HepG2 (cell line): ENCODE results near the gene EEF1A2. TPM values are rescaled to one million over a fixed set of nuclear protein-coding genes. Genes with fewer than 3 reads are reported as not detected.

ENCODE experiments used
- ATAC-seq: fragments of 200-7000 bp; cut with Tn5 transposase; 3 replicates; pipeline ENCODE4 v1.9.1; 2020; ENCODE audit warnings: mild to moderate bottlenecking, moderate library complexity
- BruUV-seq: library from RNA; stranded (reverse); fragments of 400-500 nt; replicated peaks from 2 replicates; lab custom pipeline; 2021; lab: Mats Ljungman, UMichigan
- CTCF ChIA-PET: fragments of 300-600 bp; formaldehyde crosslinking; extraction: SDS; loops from one replicate; lab custom pipeline; 2021; ENCODE audit warnings: low total read pairs, inconsistent platforms, low intra/inter-chr PET ratio; lab: Yijun Ruan, JAX
- POLR2A ChIA-PET: fragments of 350-600 bp; sonication (Branson Sonifier 250); formaldehyde crosslinking; loops from one replicate; lab custom pipeline; 2020; ENCODE audit warnings: antibody characterized with exemption, inconsistent platforms; lab: Yijun Ruan, JAX
- DNase-seq: peaks from one replicate; pipeline ENCODE4 v3.0.0-alpha.2; 2015; ENCODE audit warnings: low spot score
- FAIRE-seq: peaks from 3 replicates; lab custom pipeline; 2011; peaks lifted over from hg19 to GRCh38; lab: Jason Lieb, UNC
- H2AFZ ChIP-seq: one replicate; pipeline ENCODE4 v1.6.1; 2011; ENCODE audit warnings: low read length, inconsistent platforms
- H3K27ac ChIP-seq: fragments of 300-600 bp; 3 replicates; pipeline ENCODE4 v1.8.0; 2011; ENCODE audit warnings: mixed run types, mild to moderate bottlenecking, mixed read lengths, low read length, inconsistent platforms; ENCODE audit not compliant: insufficient read depth; ENCODE audit errors: extremely low read length
- H3K27me3 ChIP-seq, 2 experiments: fragments of 200-600 bp in 1 of 2; 2 replicates in 1 of 2; 3 replicates in 1 of 2; pipeline versions ENCODE4 v1.6.0 to v1.8.0; 2011; ENCODE audit warnings: low read length in 2 of 2, mild to moderate bottlenecking in 2 of 2, moderate library complexity in 2 of 2, inconsistent platforms in 1 of 2; ENCODE audit not compliant: insufficient read depth in 2 of 2, control insufficient read depth in 1 of 2
- H3K36me3 ChIP-seq, 2 experiments: fragments of 200-600 bp in 1 of 2; replicated peaks in 1 of 2; 2 replicates in 1 of 2; 3 replicates in 1 of 2; pipeline versions ENCODE4 v1.5.1 to v1.8.0; 2011; ENCODE audit warnings: low read length in 2 of 2, inconsistent platforms in 1 of 2; ENCODE audit not compliant: insufficient read depth in 2 of 2, control insufficient read depth in 1 of 2
- H3K4me1 ChIP-seq: 2 replicates; pipeline ENCODE4 v1.5.1; 2012; ENCODE audit warnings: low read length, inconsistent platforms; ENCODE audit not compliant: insufficient read depth
- H3K4me2 ChIP-seq: 2 replicates; pipeline ENCODE4 v1.6.0; 2011; ENCODE audit warnings: low read depth, low read length, inconsistent platforms
- H3K4me3 ChIP-seq, 3 experiments: fragments of 200-600 bp in 1 of 3; sonication (generic), shearing (Covaris generic) in 1 of 3; replicated peaks in 1 of 3; 2 replicates each; pipeline ENCODE4 v1.5.1; 2011 to 2016; ENCODE audit warnings: low read length in 3 of 3, inconsistent platforms in 2 of 3, low read depth in 2 of 3, mild to moderate bottlenecking in 2 of 3, control low read depth in 1 of 3, mixed read lengths in 1 of 3; ENCODE audit not compliant: insufficient read depth in 1 of 3
- H3K79me2 ChIP-seq: one replicate; pipeline ENCODE4 v1.6.1; 2011; ENCODE audit warnings: low read length, inconsistent platforms; ENCODE audit not compliant: insufficient read depth
- H3K9ac ChIP-seq: 2 replicates; pipeline ENCODE4 v1.6.0; 2011; ENCODE audit warnings: mild to moderate bottlenecking, low read depth, low read length, inconsistent platforms; ENCODE audit not compliant: insufficient read depth
- H3K9me3 ChIP-seq: 2 replicates; pipeline ENCODE4 v1.5.1; 2012; ENCODE audit warnings: mild to moderate bottlenecking, low read length
- H4K20me1 ChIP-seq: 2 replicates; pipeline ENCODE4 v1.6.0; 2011; ENCODE audit warnings: inconsistent platforms, mild to moderate bottlenecking, low read length, moderate library complexity; ENCODE audit not compliant: insufficient read depth
- ZNF251 ChIP-seq: sonication (generic); formaldehyde crosslinking; IDR thresholded peaks from 2 replicates; pipeline ENCODE4 v1.9.0; 2021; ENCODE audit warnings: mild to moderate bottlenecking, missing genetic modification reagents
- WGBS: methylation state at CpG from one replicate; pipeline ENCODE4 v1.1.6; 2017; ENCODE audit warnings: low lambda C conversion rate; 5-methylcytosine and 5-hydroxymethylcytosine counted together
- in situ Hi-C: cut with HindIII; loops from 2 replicates; pipeline ENCODE4 v1.10.0; 2017; ENCODE audit warnings: low pct_unique_long_range_greater_than_20kb; ENCODE audit not compliant: extremely low pct_ligation_motif_present
- intact Hi-C: fragments of 100-400 bp; cut with micrococcal nuclease; formaldehyde crosslinking; loops from one replicate; pipeline ENCODE4 v1.10.0; 2022; ENCODE audit not compliant: unreplicated experiment
- polyA plus RNA-seq, 8 experiments: library from polyadenylated mRNA; depleted of rRNA in 3 of 8; stranded (reverse) in 7 of 8; unstranded in 1 of 8; fragments of >200 nt; fragmentation: Illumina TruSeq in 4 of 8; extraction: Trizol in 4 of 8; gene quantifications; 2 replicates each; pipeline versions ENCODE4 v1.2.1 to v1.2.3, GENCODE V29; 2011 to 2016; ENCODE audit warnings: low read depth in 4 of 8, missing spikeins in 1 of 8, mixed read lengths in 1 of 8; ENCODE audit not compliant: insufficient read depth in 1 of 8
- total RNA-seq, 5 experiments: library from RNA; depleted of rRNA; stranded (reverse); fragments of >200 nt; fragmentation: Illumina TruSeq; extraction: Trizol; gene quantifications; 2 replicates each; pipeline ENCODE4 v1.2.3, GENCODE V29; 2016; ENCODE audit warnings: low read depth in 1 of 5
- TF ChIP-seq, protein P1 (sequence below): sonication (generic); formaldehyde crosslinking; IDR thresholded peaks from 2 replicates; pipeline ENCODE4 v1.4.0; 2020; ENCODE audit warnings: missing genetic modification reagents
- TF ChIP-seq, protein P2 (sequence below): sonication (generic); formaldehyde crosslinking; IDR thresholded peaks from 2 replicates; pipeline ENCODE4 v1.5.0; 2020; ENCODE audit warnings: mild to moderate bottlenecking, missing genetic modification reagents, borderline replicate concordance

EEF1A2 gene
- total and polyA plus RNA-seq, 2 of the 13 experiments (the other 11 are each of a cell fraction or from before 2014, with no cell fraction given): 0.44 to 0.87 TPM

DNA sequence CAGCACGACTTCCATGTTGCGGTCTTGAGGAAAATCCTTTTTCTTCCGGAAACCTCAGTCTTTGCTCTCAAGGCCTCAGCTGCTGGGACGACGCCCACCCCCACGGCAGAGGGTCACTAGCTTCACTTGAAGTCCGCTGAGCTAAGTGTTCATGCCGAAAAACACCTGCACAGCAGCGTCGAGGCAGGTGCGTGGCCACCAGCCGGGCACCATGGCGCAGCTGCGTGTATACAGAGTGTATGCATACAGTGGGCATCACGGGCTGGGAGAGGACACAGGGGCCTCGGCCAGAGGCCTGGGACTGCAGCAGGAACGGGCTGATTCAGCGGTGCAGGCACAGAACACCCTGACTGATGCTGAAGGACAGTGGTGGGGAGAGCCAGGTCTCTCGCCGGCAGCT lies 46.5 kb downstream of the EEF1A2 start:
- in situ Hi-C loops: no loop called here
- BruUV-seq: no TSS peak
- ChIA-PET POLR2A (no interaction called here), CTCF (no interaction called here)
- no peaks in the 10 kb centered on the region for H3K36me3 ChIP-seq
- no peak for FAIRE-seq
- TF ChIP-seq, protein P1, sequence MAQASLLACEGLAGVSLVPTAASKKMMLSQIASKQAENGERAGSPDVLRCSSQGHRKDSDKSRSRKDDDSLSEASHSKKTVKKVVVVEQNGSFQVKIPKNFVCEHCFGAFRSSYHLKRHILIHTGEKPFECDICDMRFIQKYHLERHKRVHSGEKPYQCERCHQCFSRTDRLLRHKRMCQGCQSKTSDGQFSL: no peak
- TF ChIP-seq, protein P2, sequence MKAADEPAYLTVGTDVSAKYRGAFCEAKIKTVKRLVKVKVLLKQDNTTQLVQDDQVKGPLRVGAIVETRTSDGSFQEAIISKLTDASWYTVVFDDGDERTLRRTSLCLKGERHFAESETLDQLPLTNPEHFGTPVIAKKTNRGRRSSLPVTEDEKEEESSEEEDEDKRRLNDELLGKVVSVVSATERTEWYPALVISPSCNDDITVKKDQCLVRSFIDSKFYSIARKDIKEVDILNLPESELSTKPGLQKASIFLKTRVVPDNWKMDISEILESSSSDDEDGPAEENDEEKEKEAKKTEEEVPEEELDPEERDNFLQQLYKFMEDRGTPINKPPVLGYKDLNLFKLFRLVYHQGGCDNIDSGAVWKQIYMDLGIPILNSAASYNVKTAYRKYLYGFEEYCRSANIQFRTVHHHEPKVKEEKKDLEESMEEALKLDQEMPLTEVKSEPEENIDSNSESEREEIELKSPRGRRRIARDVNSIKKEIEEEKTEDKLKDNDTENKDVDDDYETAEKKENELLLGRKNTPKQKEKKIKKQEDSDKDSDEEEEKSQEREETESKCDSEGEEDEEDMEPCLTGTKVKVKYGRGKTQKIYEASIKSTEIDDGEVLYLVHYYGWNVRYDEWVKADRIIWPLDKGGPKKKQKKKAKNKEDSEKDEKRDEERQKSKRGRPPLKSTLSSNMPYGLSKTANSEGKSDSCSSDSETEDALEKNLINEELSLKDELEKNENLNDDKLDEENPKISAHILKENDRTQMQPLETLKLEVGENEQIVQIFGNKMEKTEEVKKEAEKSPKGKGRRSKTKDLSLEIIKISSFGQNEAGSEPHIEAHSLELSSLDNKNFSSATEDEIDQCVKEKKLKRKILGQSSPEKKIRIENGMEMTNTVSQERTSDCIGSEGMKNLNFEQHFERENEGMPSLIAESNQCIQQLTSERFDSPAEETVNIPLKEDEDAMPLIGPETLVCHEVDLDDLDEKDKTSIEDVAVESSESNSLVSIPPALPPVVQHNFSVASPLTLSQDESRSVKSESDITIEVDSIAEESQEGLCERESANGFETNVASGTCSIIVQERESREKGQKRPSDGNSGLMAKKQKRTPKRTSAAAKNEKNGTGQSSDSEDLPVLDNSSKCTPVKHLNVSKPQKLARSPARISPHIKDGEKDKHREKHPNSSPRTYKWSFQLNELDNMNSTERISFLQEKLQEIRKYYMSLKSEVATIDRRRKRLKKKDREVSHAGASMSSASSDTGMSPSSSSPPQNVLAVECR (CRISPR knock-in tag): 0 out of 2 replicates have a peak, but pooled peaks have one; percentile 33
- 0 out of 2 replicates have a peak, but pooled peaks have one; percentile 37 for TF ChIP-seq ZNF251 (CRISPR knock-in tag)
- peaks cover 4% of the 10 kb centered on the region for H4K20me1 ChIP-seq
- no peak overlapping the region for H3K4me2 ChIP-seq
- no peak overlapping the region for H3K4me3 ChIP-seq
- 45% methylated on average over 20 of the region's 20 CpGs for WGBS
- H2AFZ ChIP-seq: no peak overlapping the region
- no peak for DNase-seq
- intact Hi-C loops: no loop called here
- H3K9me3 ChIP-seq: no peaks in the 10 kb centered on the region
- peaks cover 37 to 80% of the 10 kb centered on the region in 2 experiments for H3K27me3 ChIP-seq
- no peaks in the 10 kb centered on the region for H3K4me1 ChIP-seq
- H3K79me2 ChIP-seq: no peaks in the 10 kb centered on the region
- H3K9ac ChIP-seq: no peak overlapping the region
- H3K27ac ChIP-seq: no peak overlapping the region
- ATAC-seq: peak; percentile 3
